Erythroblast (primary cell): ENCODE results near the gene DNASE1L1.
A peak's percentile ranks its signal among the peaks of the same experiment; 100 is the strongest.

Source experiments
- DNase-seq, 2 experiments: peaks; one replicate each; lab custom pipeline; 2025; lab: John Stamatoyannopoulos, UW
- GATA1 ChIP-seq: IDR thresholded peaks from 2 replicates; pipeline ENCODE4 v1.6.1; 2011; ENCODE audit warnings: low read depth, mild to moderate bottlenecking, control low read depth, low read length, moderate library complexity
- POLR2A ChIP-seq: IDR thresholded peaks from 2 replicates; pipeline ENCODE4 v1.6.1; 2011; ENCODE audit warnings: mild to moderate bottlenecking, low read length

DNASE1L1 gene

DNA sequence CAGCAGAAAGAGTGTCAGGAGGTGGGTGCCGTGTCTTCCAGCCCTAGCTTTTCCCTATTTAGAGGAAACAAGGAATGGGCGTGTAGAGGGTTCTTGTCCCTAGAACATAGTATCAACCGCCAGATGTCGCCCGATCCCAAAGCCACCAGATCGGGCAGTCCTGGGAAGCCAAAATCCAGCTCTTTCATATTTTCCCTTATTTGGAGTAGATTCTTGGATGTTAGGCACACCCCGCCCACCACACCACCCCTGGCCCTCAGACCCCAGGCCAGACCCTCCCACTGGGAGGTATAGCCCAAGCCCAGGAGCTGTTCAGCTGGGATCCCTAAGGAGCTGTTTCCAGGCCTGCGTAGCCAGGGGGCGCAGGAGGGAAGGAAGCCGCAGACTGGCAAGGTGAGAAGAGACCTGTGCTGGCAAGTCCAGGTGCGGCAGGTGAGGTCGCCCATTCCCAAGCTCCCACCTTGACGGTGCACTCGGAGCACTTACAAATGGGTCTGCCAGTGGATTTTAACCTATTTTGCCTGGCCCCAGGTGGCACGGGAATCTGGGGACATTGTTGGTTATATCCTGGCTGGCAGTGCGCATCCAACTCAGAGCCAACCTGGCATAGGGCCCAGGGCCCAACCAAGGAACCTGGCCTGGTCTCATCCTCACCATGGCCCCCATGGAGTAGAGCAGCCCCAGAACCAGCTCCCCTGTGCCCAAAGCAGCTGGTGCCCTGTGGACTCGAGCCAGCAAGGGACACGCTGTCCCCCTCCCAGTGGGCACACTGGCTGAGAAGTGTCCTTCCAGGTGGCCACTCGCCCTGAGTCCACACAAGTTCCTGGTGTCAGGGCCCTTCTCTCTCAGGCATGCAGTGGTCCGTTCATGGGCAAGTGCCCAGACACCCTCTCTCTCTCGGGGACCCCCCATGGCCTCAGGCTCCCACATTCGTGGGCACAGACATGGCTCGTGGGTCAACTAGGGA, 35.4 kb downstream of the DNASE1L1 start:
- TF ChIP-seq GATA1 (no peak), POLR2A (no peak)
- DNase-seq = peak; percentile 48 to 70

DNA sequence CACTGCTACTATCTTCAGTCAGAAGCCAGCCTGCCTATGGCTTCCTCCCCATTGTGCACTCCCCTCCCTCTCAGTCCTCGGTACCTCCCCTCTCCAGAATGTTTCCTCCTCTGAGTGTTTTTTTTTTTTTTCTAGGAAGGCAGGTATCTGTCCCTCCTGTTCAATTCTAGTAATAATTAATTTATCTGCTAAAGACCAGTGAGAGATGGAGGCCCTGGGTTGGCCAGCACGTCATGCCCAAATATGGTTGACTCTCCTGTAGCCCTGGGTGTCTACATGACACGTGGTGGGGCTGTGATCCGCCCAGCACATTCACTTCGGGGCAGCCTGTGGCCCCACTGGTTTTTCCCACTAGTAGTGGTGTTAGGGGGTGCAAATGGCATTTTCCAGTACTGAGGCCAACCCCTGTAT, 36.4 kb downstream of the DNASE1L1 start:
- TF ChIP-seq GATA1 (no peak), POLR2A (no peak)
- peak; percentile 47 to 58 for DNase-seq

DNA sequence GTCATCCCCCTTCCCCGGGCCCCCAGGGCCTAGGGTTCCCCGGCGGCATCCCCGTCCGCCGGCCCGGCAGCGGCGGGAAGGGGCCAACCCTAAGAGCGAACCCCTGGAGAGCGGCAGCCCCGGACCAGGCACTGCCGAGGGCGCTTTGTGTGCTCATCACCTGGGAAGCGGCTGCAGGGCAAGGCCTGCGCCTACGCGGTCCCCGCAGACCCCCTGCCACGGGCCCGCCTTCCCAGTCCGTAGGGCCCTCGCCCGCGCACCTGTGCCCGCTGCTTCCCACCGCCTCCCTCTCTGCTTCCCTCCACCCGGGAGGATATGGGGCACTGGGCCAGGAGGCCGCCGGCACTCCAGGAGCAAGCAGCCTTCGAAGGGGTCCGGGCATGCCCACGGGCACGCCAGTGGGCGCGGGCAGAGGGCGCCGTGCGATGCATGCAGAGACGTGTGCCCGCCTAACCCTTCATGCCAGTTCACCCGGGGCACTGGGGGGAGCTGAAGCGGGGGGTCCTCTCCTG, 37.2 kb downstream of the DNASE1L1 start:
- no peak for DNase-seq
- no peak for TF ChIP-seq GATA1
- no peak for TF ChIP-seq POLR2A

DNA sequence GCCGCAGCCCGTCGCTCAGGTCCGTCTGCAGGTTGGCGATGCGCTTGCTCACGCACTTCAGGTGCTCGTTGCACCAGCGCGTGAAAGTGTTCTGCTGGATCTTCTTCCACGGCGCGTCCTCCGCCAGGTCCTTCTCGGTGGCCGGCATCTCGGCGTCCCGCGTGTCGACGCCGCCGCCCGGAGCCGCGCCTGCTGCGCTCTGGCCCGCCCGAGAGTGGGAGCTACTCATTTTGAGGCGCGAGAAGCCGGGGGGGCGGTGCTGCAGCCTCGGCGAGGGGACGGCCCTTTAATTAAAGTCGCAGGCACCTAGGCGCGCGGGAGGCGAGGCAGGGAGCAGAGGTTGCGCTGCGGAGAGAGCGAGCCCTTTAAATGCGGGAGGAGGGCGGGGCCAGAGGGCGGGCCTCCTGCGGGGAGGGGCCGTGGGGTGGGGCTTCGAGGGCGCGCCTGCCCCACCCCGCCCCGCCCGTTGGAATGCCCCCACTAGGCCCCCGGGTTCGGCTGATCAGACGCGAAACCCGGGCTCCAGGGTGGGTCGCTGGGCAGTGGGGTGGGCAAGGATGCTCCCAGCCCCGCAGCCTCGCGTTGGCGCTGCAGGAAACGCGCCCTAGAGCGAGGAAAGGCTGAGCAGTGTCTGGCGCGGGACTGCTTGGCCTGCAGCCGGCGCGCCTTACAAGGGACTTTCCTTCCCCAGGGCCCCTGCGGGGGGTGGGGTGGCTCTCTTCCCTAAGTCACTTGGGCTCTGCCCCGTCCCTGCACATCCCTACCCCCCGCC, 37.9 kb downstream of the DNASE1L1 start:
- peak; percentile 83 to 85 for DNase-seq
- no peak for TF ChIP-seq GATA1
- peak; percentile 88 for TF ChIP-seq POLR2A

DNA sequence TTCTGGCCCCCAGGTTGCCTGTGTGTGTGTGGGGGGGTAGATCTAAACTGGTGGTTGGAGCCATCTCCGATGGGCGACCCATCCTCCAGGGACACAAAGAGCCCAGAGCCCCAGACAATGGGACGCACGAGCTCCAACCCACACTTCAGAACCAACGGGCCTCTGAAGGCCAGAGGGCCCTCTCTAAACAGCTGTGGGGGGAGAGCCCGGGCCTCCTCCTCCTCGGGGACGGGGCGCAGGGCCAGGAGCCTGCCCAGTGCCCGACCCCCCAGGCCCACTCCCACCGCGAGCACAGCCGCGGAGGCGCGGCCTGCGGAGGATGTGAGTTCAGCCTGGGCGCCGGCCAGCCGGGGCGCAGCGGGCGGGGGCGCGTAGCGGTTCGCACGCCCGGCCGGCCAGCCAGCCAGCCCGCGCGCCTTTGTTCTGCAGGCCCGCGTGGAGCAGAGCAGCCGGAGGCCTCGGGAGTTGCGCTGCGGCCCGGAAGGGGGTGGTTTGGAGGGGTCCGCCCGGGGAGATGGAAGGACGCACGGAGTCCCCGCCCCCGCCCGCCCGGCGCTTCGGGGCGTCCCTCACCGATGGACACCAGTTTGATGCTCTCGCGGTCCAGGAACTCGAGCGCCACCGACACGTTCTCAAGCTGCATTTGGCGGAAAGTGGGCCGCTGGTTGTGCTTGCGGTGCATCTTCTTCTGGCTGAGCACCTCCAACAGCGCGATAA, 38.6 kb downstream of the DNASE1L1 start:
- no peak for TF ChIP-seq POLR2A
- TF ChIP-seq GATA1 = no peak
- peak; percentile 53 to 60 for DNase-seq

DNA sequence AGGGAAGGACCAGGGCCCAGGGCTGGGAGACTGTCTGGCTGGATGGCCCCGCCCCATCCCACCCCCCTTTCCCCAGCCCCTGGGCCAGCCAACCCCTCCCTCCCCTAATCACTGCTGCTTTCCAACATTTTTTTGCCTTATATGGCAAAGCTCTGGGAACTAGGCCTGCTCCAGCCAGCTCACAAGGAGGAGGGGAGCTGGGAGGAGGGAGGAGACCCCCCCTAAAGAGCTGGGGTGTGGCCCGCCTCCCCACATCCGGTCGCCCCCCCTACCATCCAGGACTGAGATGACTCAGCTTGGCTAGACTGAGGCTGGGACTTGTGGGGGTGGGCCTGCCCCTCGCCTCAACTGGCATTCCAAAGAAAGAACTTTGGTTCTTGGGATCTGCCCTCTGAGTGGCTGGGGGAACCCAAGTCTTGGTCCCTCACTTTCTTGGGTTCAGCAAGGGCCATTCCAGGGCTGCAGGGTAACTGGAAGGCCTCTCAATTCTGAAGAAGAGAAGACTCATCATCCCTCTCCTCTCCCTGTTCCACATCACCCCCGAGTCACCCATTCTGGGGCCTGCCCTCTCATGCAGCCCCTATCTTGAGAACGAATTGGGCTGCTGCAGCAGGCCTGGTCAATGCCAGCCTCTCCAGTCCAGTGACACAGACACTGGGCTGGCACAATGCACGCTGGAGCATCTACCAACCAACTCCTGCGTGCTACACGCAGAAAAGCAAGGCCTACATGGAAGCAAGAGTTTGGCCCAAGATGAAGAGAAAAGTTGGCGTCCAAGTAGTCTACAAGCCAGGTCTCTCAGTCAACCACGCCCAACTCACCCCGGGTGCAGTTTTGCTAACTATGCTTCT, 39.4 kb downstream of the DNASE1L1 start:
- peak; percentile 22 to 32 for DNase-seq
- no peak for TF ChIP-seq GATA1
- no peak for TF ChIP-seq POLR2A

DNA sequence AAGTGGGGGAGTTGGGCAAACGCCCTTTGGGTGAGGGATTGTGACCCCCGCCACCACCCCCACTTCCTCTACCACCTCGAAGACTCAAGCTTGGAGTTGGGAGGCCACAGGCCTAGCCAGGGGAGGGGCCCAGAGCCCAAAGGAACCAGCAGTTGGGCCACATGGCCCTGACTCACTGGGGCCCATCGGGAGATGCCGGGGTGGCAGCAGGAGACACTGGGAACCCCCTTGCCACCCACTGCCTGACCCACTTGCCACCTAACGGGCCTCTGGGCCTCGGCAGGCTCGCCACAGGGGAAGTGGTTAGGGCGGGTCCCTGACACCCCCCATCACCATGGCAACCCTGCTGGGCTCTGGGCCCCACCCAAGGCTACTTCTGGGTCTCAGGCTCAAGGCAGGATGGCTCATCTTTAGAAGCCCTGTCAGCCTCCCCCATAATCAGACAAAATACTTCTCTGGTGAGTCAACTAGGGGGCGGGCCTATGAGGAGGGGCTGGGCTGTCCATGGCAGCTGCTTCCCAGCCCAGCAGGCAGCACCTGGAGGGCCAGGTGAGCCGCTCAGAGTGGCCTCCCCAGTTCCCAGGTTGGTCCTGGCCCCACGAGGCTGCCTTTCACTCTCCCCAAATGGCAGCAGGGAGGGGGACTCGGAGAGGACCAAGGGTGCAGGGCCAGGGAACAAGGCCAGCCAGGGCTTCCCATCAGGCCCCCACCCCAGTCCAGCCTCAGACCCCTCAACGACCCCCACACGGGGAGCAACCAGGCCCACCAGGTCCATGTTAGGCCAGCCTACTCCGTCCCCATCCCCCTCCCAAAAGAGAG, 40.2 kb downstream of the DNASE1L1 start:
- TF ChIP-seq GATA1 = no peak
- peak; percentile 58 for TF ChIP-seq POLR2A
- peak; percentile 85 to 90 for DNase-seq

DNA sequence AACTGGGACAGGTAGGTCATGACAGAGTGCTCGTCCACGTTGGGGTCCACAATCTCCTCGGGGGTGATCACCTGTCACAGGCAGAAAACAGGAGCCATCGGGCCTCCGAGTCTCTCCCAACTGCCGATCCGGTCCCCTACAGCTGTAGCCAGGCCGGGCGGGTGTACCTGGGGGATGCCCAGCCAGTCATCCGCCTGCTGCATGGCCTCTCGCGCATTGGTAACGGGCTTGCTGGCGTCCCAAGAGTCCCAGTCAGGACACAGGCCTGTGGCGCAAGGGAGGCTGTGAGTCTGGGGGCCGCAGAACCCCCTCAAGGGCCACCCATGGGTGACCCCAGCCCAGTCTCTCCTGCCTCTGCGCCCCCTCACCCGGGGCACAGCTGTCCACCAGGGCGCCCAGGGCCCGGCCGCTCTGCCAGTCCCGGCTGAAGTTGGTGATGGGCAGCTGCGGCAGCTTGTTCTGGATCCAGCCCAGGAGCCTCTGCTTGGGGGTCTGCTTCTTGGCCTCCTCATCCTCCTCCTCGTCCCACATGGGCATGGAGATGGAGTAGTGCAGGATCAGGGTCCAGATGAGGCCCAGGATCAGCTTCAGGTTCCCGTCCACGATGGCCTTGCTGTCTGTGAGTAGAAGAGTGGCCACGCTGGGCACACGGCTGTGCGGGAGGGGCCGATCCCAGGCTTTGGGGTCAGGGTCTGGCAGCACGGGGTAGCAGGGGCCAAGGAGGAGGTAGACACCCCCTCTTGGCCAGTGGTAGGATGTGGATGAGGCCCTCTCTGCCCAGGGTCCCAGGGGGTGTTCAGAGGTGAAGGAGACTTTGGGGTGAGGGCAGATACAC, 41.4 kb downstream of the DNASE1L1 start:
- TF ChIP-seq GATA1 (no peak), POLR2A (no peak)
- no peak for DNase-seq

DNA sequence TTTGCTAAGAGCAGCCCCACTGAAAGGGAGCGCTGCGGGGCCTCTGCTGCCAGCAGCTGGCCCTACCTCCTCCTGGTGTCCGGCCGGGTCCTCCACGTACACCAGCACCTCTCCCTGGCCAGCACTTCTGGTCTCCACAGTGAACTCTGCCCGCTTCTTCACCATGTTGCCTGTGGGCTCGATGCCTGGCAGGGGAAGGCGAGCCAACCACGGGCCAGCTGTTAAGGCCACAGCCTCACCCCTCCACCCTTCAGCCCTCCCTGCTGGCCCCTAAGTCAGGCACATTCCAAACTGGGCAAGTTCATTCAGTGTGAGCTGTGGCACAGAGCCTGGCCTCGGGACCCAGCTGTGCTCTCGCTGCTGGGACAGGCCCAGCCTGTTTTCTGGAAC, 42.4 kb downstream of the DNASE1L1 start:
- TF ChIP-seq POLR2A = no peak
- TF ChIP-seq GATA1 = no peak
- DNase-seq = no peak

DNA sequence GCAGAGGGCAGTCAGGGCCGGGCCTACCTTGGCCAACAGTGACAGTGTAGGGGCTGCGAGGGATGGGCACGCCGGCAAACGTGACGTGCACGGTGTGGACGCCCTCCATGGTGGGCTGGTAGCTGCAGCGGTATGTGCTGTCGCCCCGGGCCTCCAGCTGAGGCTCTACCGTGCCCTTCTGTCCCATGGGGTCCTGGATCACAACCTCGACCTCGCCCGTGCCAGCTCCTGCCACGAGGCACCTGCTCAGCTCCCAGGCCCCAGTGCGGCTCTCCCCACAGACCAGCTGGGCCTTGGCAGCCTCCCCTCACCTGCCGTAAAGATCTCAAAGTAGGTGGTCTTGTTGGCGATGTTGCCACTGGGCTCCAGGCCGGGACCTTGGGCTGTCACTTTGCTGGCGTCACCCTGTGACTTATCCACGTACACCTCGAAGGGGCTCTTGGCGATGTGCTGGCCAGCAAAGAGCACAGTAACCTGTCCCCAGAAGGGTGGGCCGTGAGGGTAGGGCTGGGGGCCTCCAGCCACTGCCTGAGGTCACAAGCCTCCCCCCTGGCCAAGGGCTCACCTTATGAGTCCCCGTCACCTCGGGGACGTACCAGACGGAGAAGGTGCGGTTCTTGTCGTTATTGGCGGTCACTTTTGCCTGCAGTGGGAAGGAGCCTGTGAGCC, 42.9 kb downstream of the DNASE1L1 start:
- TF ChIP-seq POLR2A = peak; percentile 17
- TF ChIP-seq GATA1 = no peak
- DNase-seq = no peak

DNA sequence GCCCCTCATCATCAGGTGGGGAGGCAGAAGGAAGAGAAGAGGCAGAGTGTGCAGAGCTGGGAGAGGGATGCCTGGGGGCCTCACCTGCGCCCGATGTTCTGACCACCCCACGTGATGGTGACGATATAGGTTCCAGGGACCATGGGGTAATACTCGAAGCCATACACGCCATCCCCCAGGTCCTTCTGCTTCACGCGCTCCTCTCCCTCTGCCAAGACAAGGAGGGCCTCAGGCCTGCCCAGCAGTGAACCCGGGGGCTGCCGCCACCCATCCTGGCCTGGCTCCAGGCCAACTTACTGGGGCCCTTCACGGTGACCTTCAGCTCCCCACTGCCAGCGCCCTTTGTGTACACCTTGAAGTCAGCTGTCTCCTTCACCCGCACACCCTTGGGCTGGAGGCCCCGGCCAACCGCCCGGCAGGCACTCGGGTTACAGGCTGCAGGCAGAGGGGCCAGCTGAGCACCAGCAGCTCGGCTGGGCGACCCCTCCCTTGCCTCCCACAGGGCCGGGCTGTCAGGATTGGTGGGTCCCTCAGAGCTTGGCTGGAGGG, 43.9 kb downstream of the DNASE1L1 start:
- DNase-seq = no peak
- TF ChIP-seq GATA1 = no peak
- no peak for TF ChIP-seq POLR2A
